HEK293 (cell line): ENCODE results near the gene CRTAP.

Experiments
- CTCF ChIA-PET: fragments of 350-600 bp; formaldehyde crosslinking; extraction: SDS; loops from one replicate; lab custom pipeline; 2021; ENCODE audit warnings: antibody characterized with exemption; lab: Yijun Ruan, JAX
- POLR2A ChIA-PET: fragments of 300-600 bp; formaldehyde crosslinking; extraction: SDS; loops from one replicate; lab custom pipeline; 2020; ENCODE audit warnings: antibody characterized with exemption, inconsistent platforms; lab: Yijun Ruan, JAX
- H3K27ac ChIP-seq: fragments of 200-500 bp; sonication (Bioruptor generic); 2 replicates; pipeline ENCODE4 v1.5.1; 2014; ENCODE audit warnings: low read depth, low read length, control low read depth, inconsistent platforms; ENCODE audit errors: extremely low read depth
- H3K36me3 ChIP-seq, 2 experiments: fragments of 200-500 bp in 1 of 2; sonication (Bioruptor generic) in 1 of 2; 1 replicate in 1 of 2; 2 replicates in 1 of 2; pipeline ENCODE4 v1.5.1; 2014 to 2017; ENCODE audit warnings: inconsistent platforms in 2 of 2, low read length in 2 of 2; ENCODE audit not compliant: control insufficient read depth in 2 of 2, insufficient read depth in 1 of 2
- H3K4me1 ChIP-seq: fragments of 200-500 bp; sonication (Bioruptor generic); 2 replicates; pipeline ENCODE4 v1.5.1; 2014; ENCODE audit warnings: mild to moderate bottlenecking, low read length, inconsistent platforms; ENCODE audit not compliant: control insufficient read depth, insufficient read depth
- H3K4me3 ChIP-seq: 2 replicates; pipeline ENCODE4 v1.5.1; 2011; ENCODE audit warnings: low read depth, mild to moderate bottlenecking, control low read depth, low read length, moderate library complexity
- H3K9me3 ChIP-seq: fragments of 200-500 bp; sonication (Bioruptor generic); 2 replicates; pipeline ENCODE4 v1.5.1; 2014; ENCODE audit warnings: low read depth, low read length, inconsistent platforms; ENCODE audit not compliant: control insufficient read depth, insufficient read depth
- OVOL3 ChIP-seq: fragments of 450-650 bp; formaldehyde crosslinking; IDR thresholded peaks from 2 replicates; pipeline ENCODE4 v1.5.1; 2016; ENCODE audit warnings: missing biosample characterization, missing genetic modification characterization
- REPIN1 ChIP-seq: fragments of 450-650 bp; formaldehyde crosslinking; IDR thresholded peaks from 2 replicates; pipeline ENCODE4 v1.5.1; 2017; ENCODE audit warnings: missing biosample characterization, missing genetic modification characterization, low read depth
- SP7 ChIP-seq: fragments of 450-650 bp; formaldehyde crosslinking; IDR thresholded peaks from 2 replicates; pipeline ENCODE4 v1.5.1; 2016; ENCODE audit warnings: missing biosample characterization, missing genetic modification characterization
- ZBTB20 ChIP-seq: fragments of 450-650 bp; formaldehyde crosslinking; IDR thresholded peaks from 2 replicates; pipeline ENCODE4 v1.5.1; 2016; ENCODE audit warnings: missing biosample characterization, missing genetic modification characterization
- ZBTB48 ChIP-seq: fragments of 450-650 bp; formaldehyde crosslinking; IDR thresholded peaks from 2 replicates; pipeline ENCODE4 v1.5.1; 2016; ENCODE audit warnings: missing biosample characterization, missing genetic modification characterization
- ZBTB8A ChIP-seq: fragments of 450-650 bp; formaldehyde crosslinking; IDR thresholded peaks from 2 replicates; pipeline ENCODE4 v1.5.1; 2016; ENCODE audit warnings: missing biosample characterization, missing genetic modification characterization
- ZFHX2 ChIP-seq: fragments of 450-650 bp; formaldehyde crosslinking; conservative IDR thresholded peaks from 2 replicates; pipeline ENCODE4 v1.5.1; 2016; ENCODE audit warnings: missing biosample characterization, missing genetic modification characterization
- ZFP37 ChIP-seq: fragments of 450-650 bp; formaldehyde crosslinking; IDR thresholded peaks from 2 replicates; pipeline ENCODE4 v1.5.1; 2016; ENCODE audit warnings: missing biosample characterization, missing genetic modification characterization
- ZNF112 ChIP-seq: fragments of 450-650 bp; formaldehyde crosslinking; IDR thresholded peaks from 2 replicates; pipeline ENCODE4 v1.5.0; 2017; ENCODE audit warnings: missing biosample characterization, missing genetic modification characterization
- ZNF121 ChIP-seq: fragments of 450-650 bp; formaldehyde crosslinking; IDR thresholded peaks from 2 replicates; pipeline ENCODE4 v1.5.1; 2016; ENCODE audit warnings: missing biosample characterization, missing genetic modification characterization
- ZNF184 ChIP-seq: fragments of 450-650 bp; IDR thresholded peaks from 2 replicates; pipeline ENCODE4 v1.5.1; 2018; ENCODE audit warnings: missing biosample characterization, mild to moderate bottlenecking, missing genetic modification characterization
- ZNF239 ChIP-seq: fragments of 450-650 bp; formaldehyde crosslinking; IDR thresholded peaks from 2 replicates; pipeline ENCODE4 v1.5.1; 2016; ENCODE audit warnings: missing biosample characterization, missing genetic modification characterization
- ZNF292 ChIP-seq: fragments of 450-650 bp; formaldehyde crosslinking; IDR thresholded peaks from 2 replicates; pipeline ENCODE4 v1.5.1; 2016; ENCODE audit warnings: low read depth, missing biosample characterization, missing genetic modification characterization, borderline replicate concordance
- ZNF404 ChIP-seq: fragments of 450-650 bp; formaldehyde crosslinking; IDR thresholded peaks from 2 replicates; pipeline ENCODE4 v1.5.1; 2017; ENCODE audit warnings: missing biosample characterization, missing genetic modification characterization
- ZNF433 ChIP-seq: fragments of 450-650 bp; formaldehyde crosslinking; IDR thresholded peaks from 2 replicates; pipeline ENCODE4 v1.5.1; 2016; ENCODE audit warnings: missing biosample characterization, missing genetic modification characterization, low read depth
- ZNF510 ChIP-seq: fragments of 450-650 bp; formaldehyde crosslinking; IDR thresholded peaks from 2 replicates; pipeline ENCODE4 v1.5.1; 2018; ENCODE audit warnings: mild to moderate bottlenecking, missing genetic modification characterization, missing biosample characterization; ENCODE audit not compliant: insufficient replicate concordance
- ZNF600 ChIP-seq: fragments of 450-650 bp; formaldehyde crosslinking; IDR thresholded peaks from 2 replicates; pipeline ENCODE4 v1.5.1; 2016; ENCODE audit warnings: missing biosample characterization, missing genetic modification characterization
- ZNF707 ChIP-seq: fragments of 450-650 bp; formaldehyde crosslinking; IDR thresholded peaks from 2 replicates; pipeline ENCODE4 v1.5.1; 2016; ENCODE audit warnings: missing biosample characterization, missing genetic modification characterization
- ZNF747 ChIP-seq: fragments of 450-650 bp; formaldehyde crosslinking; IDR thresholded peaks from 2 replicates; pipeline ENCODE4 v1.5.1; 2016; ENCODE audit warnings: missing biosample characterization, missing genetic modification characterization
- ZSCAN30 ChIP-seq: fragments of 450-650 bp; IDR thresholded peaks from 2 replicates; pipeline ENCODE4 v1.5.1; 2018; ENCODE audit warnings: missing biosample characterization, mild to moderate bottlenecking, missing genetic modification characterization, moderate library complexity
- ZXDB ChIP-seq: fragments of 450-650 bp; formaldehyde crosslinking; IDR thresholded peaks from 2 replicates; pipeline ENCODE4 v1.5.1; 2016; ENCODE audit warnings: missing biosample characterization, missing genetic modification characterization
- TF ChIP-seq, protein P1 (sequence below): IDR thresholded peaks from 2 replicates; pipeline ENCODE4 v1.6.1; 2011; ENCODE audit warnings: mild to moderate bottlenecking, low read depth, low read length, borderline replicate concordance
- TF ChIP-seq, protein P2 (sequence below): sonication (generic); formaldehyde crosslinking; IDR thresholded peaks from 2 replicates; pipeline ENCODE4 v1.8.1; 2022; ENCODE audit warnings: mild to moderate bottlenecking, moderate library complexity, missing genetic modification reagents
- TF ChIP-seq, protein P3 (sequence below): fragments of 450-650 bp; formaldehyde crosslinking; IDR thresholded peaks from 2 replicates; pipeline ENCODE4 v1.5.1; 2017; ENCODE audit warnings: missing biosample characterization, missing genetic modification characterization
- TF ChIP-seq, protein P4 (sequence below): fragments of 450-650 bp; formaldehyde crosslinking; IDR thresholded peaks from 2 replicates; pipeline ENCODE4 v1.5.1; 2016; ENCODE audit warnings: missing biosample characterization, missing genetic modification characterization
- TF ChIP-seq, protein P5 (sequence below): fragments of 450-650 bp; formaldehyde crosslinking; IDR thresholded peaks from 2 replicates; pipeline ENCODE4 v1.5.1; 2016; ENCODE audit warnings: missing biosample characterization, missing genetic modification characterization
- TF ChIP-seq, protein P6 (sequence below): fragments of 450-650 bp; formaldehyde crosslinking; IDR thresholded peaks from 2 replicates; pipeline ENCODE4 v1.5.1; 2016; ENCODE audit warnings: missing biosample characterization, missing genetic modification characterization

The CRTAP gene

DNA sequence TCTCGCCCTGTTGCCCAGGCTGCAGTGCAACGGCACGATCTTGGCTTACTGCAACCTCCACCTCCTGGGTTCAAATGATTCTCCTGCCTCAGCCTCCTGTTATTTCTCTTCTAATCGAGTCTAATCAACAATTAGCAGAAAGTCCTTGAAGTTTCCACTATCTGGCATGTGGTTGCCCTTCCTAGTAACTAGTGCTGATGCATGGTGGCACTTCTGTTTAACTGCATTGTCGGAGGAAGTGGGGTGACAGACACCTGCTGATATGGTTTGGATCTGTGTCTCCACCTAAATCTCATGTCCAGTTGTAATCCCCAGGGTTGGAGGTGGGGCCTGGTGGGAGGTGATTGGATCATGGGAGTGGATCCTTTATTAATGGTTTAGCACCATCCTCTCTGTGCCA, 9.2 kb downstream of the CRTAP start:
- peaks cover 0 to 60% of the 10 kb centered on the region in 2 experiments; a peak in 2 of 3 replicates for H3K36me3 ChIP-seq
- H3K4me3 ChIP-seq = no peak overlapping the region
- POLR2A ChIA-PET = no interaction called here
- CTCF ChIA-PET = interaction anchor here (1.4 kb wide), 1 partner anchor 250 kb away, joined by 5 read pairs; no protein-coding TSS in a partner anchor
- no peaks in the 10 kb centered on the region for H3K4me1 ChIP-seq
- H3K9me3 ChIP-seq = no peaks in the 10 kb centered on the region
- TF ChIP-seq ZNF600 = no peak
- TF ChIP-seq ZNF239 (tag by site-specific recombination) = no peak
- TF ChIP-seq, protein P1, sequence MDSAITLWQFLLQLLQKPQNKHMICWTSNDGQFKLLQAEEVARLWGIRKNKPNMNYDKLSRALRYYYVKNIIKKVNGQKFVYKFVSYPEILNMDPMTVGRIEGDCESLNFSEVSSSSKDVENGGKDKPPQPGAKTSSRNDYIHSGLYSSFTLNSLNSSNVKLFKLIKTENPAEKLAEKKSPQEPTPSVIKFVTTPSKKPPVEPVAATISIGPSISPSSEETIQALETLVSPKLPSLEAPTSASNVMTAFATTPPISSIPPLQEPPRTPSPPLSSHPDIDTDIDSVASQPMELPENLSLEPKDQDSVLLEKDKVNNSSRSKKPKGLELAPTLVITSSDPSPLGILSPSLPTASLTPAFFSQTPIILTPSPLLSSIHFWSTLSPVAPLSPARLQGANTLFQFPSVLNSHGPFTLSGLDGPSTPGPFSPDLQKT = no peak
- TF ChIP-seq ZNF510 (tag by site-specific recombination) = no peak
- TF ChIP-seq ZXDB (tag by site-specific recombination) = no peak
- TF ChIP-seq ZNF747 (tag by site-specific recombination) = no peak
- TF ChIP-seq ZNF707 (tag by site-specific recombination) = no peak
- TF ChIP-seq, protein P2, sequence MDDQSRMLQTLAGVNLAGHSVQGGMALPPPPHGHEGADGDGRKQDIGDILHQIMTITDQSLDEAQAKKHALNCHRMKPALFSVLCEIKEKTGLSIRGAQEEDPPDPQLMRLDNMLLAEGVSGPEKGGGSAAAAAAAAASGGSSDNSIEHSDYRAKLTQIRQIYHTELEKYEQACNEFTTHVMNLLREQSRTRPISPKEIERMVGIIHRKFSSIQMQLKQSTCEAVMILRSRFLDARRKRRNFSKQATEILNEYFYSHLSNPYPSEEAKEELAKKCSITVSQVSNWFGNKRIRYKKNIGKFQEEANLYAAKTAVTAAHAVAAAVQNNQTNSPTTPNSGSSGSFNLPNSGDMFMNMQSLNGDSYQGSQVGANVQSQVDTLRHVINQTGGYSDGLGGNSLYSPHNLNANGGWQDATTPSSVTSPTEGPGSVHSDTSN (CRISPR knock-in tag) = no peak
- no peak for TF ChIP-seq REPIN1
- no peak for TF ChIP-seq ZNF112
- TF ChIP-seq ZBTB48 (tag by site-specific recombination) = no peak
- no peak overlapping the region for H3K27ac ChIP-seq

DNA sequence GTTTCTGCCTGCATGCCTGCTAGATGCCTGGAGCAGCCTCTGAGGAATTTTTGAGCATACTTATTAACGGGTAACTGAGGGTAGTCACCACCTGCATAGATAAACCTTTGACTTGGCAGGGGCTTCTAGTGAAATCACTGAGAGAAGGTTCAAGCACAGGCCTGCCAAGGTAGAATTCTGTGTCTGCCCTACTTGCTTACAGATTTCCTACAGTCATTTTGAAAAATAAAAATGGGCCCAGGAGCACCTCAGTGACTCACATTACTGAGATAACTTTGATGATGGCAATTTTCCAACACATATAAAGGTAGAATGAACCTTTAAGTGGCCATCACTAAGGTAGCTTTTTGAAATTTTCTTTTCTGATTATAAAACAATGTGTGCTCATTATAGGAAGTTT, 10.8 kb downstream of the CRTAP start:
- H3K27ac ChIP-seq = no peak overlapping the region
- no peaks in the 10 kb centered on the region for H3K4me1 ChIP-seq
- peaks cover 0 to 60% of the 10 kb centered on the region in 2 experiments; a peak in 2 of 3 replicates for H3K36me3 ChIP-seq
- TF ChIP-seq OVOL3 (tag by site-specific recombination) = no peak
- no peak for TF ChIP-seq ZBTB20 (tag by site-specific recombination)
- TF ChIP-seq ZNF121 (tag by site-specific recombination) = no peak
- TF ChIP-seq ZNF292 (tag by site-specific recombination) = no peak
- no peak for TF ChIP-seq ZFP37 (tag by site-specific recombination)
- no peak for TF ChIP-seq ZNF404 (tag by site-specific recombination)
- TF ChIP-seq, protein P3, sequence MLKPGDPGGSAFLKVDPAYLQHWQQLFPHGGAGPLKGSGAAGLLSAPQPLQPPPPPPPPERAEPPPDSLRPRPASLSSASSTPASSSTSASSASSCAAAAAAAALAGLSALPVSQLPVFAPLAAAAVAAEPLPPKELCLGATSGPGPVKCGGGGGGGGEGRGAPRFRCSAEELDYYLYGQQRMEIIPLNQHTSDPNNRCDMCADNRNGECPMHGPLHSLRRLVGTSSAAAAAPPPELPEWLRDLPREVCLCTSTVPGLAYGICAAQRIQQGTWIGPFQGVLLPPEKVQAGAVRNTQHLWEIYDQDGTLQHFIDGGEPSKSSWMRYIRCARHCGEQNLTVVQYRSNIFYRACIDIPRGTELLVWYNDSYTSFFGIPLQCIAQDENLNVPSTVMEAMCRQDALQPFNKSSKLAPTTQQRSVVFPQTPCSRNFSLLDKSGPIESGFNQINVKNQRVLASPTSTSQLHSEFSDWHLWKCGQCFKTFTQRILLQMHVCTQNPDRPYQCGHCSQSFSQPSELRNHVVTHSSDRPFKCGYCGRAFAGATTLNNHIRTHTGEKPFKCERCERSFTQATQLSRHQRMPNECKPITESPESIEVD (tag by site-specific recombination) = no peak
- no peak for TF ChIP-seq ZNF184 (tag by site-specific recombination)
- TF ChIP-seq, protein P4, sequence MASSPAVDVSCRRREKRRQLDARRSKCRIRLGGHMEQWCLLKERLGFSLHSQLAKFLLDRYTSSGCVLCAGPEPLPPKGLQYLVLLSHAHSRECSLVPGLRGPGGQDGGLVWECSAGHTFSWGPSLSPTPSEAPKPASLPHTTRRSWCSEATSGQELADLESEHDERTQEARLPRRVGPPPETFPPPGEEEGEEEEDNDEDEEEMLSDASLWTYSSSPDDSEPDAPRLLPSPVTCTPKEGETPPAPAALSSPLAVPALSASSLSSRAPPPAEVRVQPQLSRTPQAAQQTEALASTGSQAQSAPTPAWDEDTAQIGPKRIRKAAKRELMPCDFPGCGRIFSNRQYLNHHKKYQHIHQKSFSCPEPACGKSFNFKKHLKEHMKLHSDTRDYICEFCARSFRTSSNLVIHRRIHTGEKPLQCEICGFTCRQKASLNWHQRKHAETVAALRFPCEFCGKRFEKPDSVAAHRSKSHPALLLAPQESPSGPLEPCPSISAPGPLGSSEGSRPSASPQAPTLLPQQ (tag by site-specific recombination) = no peak
- TF ChIP-seq ZFHX2 = no peak
- TF ChIP-seq, protein P5, sequence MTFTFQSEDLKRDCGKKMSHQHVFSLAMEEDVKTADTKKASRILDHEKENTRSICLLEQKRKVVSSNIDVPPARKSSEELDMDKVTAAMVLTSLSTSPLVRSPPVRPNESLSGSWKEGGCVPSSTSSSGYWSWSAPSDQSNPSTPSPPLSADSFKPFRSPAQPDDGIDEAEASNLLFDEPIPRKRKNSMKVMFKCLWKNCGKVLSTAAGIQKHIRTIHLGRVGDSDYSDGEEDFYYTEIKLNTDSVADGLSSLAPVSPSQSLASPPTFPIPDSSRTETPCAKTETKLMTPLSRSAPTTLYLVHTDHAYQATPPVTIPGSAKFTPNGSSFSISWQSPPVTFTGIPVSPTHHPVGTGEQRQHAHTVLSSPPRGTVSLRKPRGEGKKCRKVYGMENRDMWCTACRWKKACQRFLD (tag by site-specific recombination) = no peak
- TF ChIP-seq ZBTB8A = no peak
- no peak for TF ChIP-seq ZSCAN30
- TF ChIP-seq ZNF433 (tag by site-specific recombination) = no peak
- TF ChIP-seq, protein P6, sequence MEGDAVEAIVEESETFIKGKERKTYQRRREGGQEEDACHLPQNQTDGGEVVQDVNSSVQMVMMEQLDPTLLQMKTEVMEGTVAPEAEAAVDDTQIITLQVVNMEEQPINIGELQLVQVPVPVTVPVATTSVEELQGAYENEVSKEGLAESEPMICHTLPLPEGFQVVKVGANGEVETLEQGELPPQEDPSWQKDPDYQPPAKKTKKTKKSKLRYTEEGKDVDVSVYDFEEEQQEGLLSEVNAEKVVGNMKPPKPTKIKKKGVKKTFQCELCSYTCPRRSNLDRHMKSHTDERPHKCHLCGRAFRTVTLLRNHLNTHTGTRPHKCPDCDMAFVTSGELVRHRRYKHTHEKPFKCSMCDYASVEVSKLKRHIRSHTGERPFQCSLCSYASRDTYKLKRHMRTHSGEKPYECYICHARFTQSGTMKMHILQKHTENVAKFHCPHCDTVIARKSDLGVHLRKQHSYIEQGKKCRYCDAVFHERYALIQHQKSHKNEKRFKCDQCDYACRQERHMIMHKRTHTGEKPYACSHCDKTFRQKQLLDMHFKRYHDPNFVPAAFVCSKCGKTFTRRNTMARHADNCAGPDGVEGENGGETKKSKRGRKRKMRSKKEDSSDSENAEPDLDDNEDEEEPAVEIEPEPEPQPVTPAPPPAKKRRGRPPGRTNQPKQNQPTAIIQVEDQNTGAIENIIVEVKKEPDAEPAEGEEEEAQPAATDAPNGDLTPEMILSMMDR (tag by site-specific recombination) = no peak
- TF ChIP-seq ZNF510 (tag by site-specific recombination) = no peak
- TF ChIP-seq SP7 (tag by site-specific recombination) = no peak
- H3K4me3 ChIP-seq = no peak overlapping the region
- POLR2A ChIA-PET = no interaction called here
- H3K9me3 ChIP-seq = no peaks in the 10 kb centered on the region
- CTCF ChIA-PET = no interaction called here
